CD4-positive, alpha-beta T cell treated with Interleukin-12 subunit alpha and Interleukin-12 subunit beta, for 1 hour (primary cell): ENCODE data around the gene MUL1.

Experiments used
- DNase-seq: peaks from one replicate; pipeline ENCODE4 v3.0.0-alpha.2; 2020

Gene MUL1

GRCh38 chr1:20484519-20485462, 23.2 kb downstream of the MUL1 start:
- no peak for DNase-seq

DNA sequence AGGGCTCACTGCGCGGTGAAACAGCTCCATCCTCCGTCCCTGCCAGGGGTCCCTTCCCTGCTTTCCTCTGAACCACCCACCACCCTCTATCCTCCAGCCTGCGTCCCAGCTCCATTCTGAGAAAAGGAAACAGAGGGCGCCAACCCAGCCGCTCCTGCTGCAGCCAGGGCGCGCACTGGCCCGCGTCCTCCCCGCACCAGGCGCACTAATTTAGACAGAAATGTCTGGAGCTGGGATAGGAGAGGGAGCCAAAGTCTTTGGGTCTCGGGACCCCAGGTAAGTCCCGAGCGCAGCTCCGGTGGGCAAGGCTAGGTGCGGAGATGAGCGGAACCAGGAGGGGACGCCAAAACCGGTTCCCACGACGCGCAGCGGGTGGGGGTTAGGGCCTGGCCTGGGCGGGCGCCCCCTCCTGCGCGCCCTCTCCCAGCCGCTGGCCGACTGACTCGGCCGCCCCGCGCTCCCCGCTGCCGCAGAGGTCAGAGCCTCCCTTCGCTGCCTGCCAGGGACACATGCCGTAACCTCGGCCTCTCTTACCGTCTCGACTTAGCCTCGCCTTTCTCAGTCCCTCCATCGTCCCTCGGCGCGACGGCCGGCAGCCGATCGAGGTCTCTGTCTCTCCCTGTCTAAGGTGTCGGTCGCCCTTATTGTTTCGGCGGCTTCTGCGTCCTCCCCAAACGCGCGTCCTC, 24.0 kb downstream of the MUL1 start:
- DNase-seq, result no peak

DNA sequence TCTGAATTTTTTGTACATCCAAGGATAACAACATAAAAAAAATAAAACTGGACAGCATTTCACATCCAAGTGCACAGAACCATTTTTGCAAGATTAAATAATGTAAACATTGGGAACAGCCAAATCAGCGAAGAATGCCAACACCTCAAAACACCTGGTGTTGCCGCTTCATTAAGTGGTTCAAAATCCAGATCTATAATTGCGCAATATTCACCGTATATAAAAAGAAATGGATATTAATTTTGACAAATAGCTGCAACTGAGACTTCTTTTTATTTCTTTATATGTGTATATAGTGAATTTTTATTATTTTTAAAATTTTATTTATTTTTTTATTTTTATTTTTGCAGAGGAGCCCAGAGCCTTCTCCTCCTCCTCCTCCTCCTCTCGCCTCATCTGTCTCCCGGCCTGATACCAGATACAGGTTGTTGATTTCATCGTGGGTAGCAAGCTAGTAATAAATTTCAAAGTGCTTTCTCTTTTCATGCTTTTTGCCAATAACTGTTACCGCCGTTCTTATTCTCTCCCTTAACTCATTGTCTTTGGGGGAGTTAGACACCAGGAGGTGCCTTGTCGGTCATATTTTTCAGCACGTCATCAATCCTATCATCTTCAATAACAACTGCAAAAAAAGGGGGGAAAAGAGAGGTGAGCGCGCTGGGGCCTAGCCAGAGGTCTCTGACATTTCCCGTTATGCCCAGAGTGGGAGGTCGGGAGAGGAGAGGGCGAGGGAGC, 24.7 kb downstream of the MUL1 start:
- no peak for DNase-seq

- no peak for DNase-seq
Measured at GRCh38 chr1:20481643-20482498, 26.1 kb downstream of the MUL1 start.

- no peak for DNase-seq
Measured at GRCh38 chr1:20480951-20481617, 26.9 kb downstream of the MUL1 start.

DNA sequence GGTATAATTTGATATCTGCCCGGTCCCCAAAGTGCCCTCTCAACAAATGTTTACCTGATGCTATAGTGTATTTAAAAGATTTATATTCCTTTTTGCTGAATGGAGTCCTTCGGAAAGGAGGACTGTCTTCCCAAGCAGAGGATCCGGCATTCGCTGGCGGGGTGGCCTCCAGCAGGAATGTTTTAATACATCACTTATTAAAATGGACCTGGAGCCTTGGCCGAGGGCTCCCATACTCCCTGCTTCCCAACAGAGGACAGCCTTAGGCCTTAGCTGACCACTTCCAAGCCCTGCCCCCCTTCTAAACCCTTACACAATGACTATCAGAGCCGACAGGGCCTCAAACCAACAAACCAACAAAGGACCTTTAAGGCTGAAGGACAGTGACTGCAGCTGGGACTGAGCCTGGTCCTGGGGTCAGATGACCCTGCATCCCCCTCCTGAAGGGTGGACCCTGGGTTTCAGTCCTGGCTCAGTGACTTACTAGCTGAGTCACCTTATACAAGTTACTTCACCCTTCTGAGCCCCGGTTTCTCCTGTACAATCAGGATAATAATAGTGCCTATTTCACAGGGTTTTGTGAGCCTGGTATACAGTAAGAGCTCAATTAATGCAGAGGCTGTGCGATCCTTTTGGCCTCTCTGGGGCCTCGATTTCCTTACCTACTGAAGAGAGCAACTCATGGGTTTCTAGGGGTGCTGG, 27.6 kb downstream of the MUL1 start:
- no peak for DNase-seq

DNA sequence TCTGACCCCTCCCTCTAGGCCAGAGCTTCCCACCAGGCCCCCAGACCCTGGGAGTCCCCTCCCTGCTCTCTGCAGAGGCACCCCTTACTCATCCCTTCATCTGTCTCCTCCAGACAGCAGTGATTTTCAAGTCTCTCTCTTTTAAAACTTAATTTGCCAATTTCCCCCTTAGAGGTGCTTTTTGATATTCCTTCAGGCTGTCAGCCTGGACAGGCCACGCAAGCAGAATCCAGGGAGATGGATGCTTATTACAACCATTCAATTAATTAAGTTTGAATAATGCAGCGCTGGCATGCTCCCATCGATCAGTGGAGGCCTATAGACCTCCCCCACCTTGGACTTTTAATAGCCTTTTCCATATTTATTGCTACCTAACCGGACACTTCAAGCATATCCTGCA, 28.1 kb downstream of the MUL1 start:
- no peak for DNase-seq

GRCh38 chr1:20478057-20478635, 29.8 kb downstream of the MUL1 start:
- no peak for DNase-seq

DNA sequence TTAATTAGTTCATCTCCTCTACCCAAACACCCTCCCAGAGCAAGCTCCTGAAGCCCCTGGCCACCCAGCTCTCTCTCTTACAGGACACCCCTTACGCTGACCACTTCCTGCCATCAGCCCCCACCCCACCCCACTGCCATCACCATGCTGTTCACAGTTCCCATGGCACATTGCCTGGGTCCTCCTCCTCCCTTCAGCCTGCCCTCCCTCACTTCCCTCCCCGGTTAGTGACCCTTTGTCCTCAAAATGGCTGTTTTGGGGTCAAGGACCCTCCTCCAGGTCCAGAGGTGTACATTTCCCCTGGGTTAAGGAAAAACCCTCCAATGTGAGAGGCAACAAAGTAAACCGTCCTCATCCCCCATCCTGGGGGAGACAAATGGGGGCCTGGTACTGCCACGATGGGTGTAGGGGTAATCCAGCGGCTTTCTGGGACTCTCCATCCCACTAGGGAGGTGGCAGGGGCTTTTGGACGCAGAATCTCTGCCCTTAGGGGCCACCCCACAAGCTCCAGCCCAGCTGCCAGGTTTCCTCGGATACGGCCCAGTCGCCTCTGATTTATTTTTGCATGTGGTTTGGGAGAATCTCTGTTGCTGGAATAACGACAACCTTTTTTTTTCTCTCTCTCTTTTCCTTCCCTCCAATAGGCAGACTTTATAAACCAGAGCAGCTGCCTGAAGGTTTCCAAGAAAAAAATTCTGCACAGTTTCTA, 30.4 kb downstream of the MUL1 start:
- no peak for DNase-seq

- DNase-seq, result no peak
Measured at GRCh38 chr1:20476265-20477038, 31.5 kb downstream of the MUL1 start.

- DNase-seq, result no peak
Measured at GRCh38 chr1:20474996-20475395, 33.0 kb downstream of the MUL1 start.

GRCh38 chr1:20474333-20474975, 33.5 kb downstream of the MUL1 start:
- DNase-seq, result no peak

DNA sequence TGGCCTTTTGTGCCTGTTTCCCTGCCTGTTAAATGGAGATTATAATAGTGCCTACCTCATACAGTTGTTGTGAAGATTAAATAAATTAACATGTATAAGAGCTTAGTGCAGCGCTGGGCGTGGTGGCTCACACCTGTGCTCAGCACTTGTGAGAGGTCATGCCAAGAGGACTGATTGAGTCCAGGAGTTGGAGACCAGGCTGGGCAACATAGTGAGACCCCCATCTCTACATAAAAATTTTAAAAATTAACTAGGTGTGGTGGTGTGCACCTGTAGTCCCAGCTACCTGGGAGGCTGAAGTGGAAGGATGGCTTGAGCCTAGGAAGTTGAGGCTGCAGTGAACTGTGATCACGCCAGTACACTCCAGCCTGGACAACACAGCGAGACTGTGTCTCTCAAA, 34.1 kb downstream of the MUL1 start:
- no peak for DNase-seq

- no peak for DNase-seq
Measured at GRCh38 chr1:20472860-20473711, 34.9 kb downstream of the MUL1 start.

GRCh38 chr1:20472121-20472520, 35.8 kb downstream of the MUL1 start:
- DNase-seq, result no peak

- no peak for DNase-seq
Measured at GRCh38 chr1:20470194-20470593, 37.8 kb downstream of the MUL1 start.

DNA sequence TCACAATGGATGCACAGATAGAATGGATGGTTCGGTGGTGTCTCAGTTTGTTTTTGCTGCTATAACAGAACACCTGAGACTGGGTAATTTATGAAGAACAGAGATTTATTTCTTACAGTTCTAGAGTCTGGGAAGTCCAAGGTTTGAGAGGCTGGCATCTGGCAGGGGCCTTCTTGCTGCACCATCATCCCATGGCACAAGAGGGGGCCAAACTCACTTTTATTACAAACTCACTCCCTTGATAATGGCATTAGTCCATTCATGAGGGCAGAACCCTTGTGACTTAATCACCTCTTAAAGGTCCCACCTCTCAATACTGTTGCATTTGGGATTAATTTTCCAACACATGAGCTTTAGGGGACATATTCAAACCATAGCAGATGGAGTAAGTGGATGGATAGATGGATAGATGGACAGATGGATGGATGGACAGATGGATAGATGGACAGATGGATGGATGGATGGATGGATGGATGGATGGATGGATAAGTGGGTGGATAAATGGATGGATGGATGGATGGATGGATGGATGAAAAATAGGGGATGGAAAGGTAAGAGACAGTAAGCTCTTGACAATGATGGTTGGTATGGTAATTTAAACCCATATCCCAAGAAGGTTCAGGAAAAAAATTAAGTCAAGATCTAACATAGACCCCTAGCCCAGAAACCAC, 38.4 kb downstream of the MUL1 start:
- no peak for DNase-seq
